Measurements from ENCODE around the gene SCYGR7.

- TF ChIP-seq POLR2A (IDR thresholded peaks at IDR 0.05) (no peak), POLR2AphosphoS5 (IDR thresholded peaks at IDR 0.05; ENCODE audit: insufficient read depth in 1 of 2, low read depth in 1 of 2) (no peak)
Measured at GRCh38 chr2:227761740-227762476, 33.8 kb downstream of the SCYGR7 start.

All from vagina (tissue), 2 donors.